GM19397 (cell line): Measurements from ENCODE around the gene MYO16.

Source experiments
- ATAC-seq: cut with Tn5 transposase; IDR thresholded peaks from one replicate; pipeline ENCODE4 v1.9.1; 2021; ENCODE audit warnings: mild to moderate bottlenecking, moderate library complexity; ENCODE audit not compliant: unreplicated experiment

MYO16 gene

GRCh38 chr13:109162248-109163036, 533.0 kb downstream of the MYO16 start:
- ATAC-seq, result peak; percentile 84

- no peak for ATAC-seq
Observed at GRCh38 chr13:109163037-109163379, 533.6 kb downstream of the MYO16 start.

- ATAC-seq, result no peak
Observed at GRCh38 chr13:109165417-109165904, 536.0 kb downstream of the MYO16 start.

DNA sequence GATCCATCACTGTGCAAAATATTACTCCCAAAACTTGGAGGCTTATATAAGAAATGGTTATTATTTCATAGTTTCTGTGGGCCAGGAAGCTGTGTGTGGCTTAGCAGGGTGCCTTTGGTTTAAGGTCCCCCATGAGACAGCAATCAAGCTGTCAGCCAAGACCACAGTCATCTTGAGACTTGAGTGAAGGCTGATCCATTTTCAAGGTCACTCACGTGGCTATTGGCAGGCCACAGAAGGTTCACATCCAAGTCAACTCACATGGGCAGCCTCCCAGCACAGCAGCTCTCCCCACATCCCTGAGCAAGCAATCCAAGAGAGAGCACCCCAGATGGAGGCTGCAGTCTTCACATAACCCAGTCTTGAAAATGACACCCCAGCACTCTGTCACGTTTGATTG, 537.4 kb downstream of the MYO16 start:
- peak; percentile 29 for ATAC-seq

DNA sequence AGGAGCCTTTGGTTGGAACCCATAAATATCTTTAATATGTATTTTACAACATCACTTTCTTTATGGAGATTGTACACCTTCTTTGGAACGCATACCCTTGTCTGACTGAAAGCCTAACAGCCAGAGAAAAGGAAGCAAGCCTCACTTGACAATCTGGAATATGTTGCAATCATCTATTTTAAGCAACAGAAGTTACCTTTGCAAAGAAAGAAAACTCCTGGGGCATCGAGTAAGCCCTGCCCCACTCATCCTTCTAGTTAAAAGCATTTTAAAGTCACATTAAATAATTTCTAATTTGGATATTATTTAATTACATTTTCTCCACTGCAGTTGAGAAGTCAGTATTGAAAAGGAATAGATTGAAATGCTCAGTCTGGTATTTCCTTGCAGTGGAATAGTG, 542.7 kb downstream of the MYO16 start:
- ATAC-seq, result no peak

GRCh38 chr13:109175666-109176065, 546.3 kb downstream of the MYO16 start:
- no peak for ATAC-seq

- ATAC-seq, result no peak
Observed at GRCh38 chr13:109180905-109181425, 551.6 kb downstream of the MYO16 start.

GRCh38 chr13:109182777-109183465, 553.5 kb downstream of the MYO16 start:
- no peak for ATAC-seq

DNA sequence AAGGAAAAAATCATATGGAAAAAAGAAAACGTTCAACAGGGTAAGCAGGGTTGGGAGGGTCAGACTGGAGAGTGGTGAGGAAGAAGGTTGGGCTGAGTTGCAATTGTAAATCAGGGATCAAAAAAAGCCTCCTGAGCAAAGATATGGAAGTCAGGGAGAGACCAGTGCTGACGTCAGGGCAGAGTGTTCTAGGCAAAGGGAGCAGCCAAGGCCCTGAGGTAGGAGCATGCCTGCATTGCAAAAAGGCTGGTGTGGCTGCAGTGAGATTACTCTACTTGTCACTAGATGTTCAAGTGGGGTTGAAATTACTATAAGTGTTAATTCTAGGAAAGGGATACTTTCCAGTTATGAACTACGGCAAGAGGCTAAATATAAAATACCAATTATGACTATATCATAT, 562.0 kb downstream of the MYO16 start:
- no peak for ATAC-seq

GRCh38 chr13:109192306-109192705, 562.9 kb downstream of the MYO16 start:
- no peak for ATAC-seq

DNA sequence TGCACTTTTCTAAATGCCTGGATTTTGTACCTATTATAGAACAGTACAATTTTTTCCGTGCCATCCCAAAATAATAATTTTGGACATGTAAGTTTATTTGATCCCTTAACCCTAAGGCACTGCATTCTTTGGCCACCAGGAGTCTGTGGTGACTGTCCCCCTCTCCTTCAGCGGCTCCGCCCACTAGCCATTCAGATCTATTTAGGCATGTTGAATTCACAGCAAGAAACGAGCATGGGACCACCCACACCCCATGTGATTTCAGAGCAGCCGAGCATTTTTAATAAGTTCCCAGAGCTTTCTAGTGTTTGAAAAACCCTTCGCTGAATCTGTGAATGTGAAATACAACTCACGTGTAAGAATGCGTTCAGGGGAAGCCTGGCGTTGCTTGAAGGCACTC, 567.5 kb downstream of the MYO16 start:
- no peak for ATAC-seq

- no peak for ATAC-seq
Observed at GRCh38 chr13:109198585-109198984, 569.2 kb downstream of the MYO16 start.

- ATAC-seq, result no peak
Observed at GRCh38 chr13:109199280-109199679, 569.9 kb downstream of the MYO16 start.

GRCh38 chr13:109200556-109200955, 571.1 kb downstream of the MYO16 start:
- no peak for ATAC-seq

DNA sequence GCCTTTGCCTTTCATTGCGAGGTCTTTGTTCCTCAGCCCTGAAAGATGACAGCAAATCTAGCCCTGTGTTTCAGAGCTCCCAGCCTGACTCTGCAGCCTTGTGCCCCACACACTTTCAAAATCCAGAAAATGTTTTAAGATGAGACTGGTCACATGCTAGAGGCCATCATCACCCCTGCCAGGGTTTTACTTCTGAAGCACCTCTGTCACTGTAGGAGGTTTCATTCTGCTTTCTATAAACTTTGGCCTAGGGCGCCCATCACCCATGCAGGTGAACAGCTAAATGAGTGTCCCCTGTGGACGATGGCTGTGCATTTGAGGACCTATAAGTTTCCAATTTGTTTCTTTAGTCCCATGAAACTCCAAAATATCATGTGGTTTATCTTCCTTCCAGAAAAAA, 574.2 kb downstream of the MYO16 start:
- no peak for ATAC-seq

DNA sequence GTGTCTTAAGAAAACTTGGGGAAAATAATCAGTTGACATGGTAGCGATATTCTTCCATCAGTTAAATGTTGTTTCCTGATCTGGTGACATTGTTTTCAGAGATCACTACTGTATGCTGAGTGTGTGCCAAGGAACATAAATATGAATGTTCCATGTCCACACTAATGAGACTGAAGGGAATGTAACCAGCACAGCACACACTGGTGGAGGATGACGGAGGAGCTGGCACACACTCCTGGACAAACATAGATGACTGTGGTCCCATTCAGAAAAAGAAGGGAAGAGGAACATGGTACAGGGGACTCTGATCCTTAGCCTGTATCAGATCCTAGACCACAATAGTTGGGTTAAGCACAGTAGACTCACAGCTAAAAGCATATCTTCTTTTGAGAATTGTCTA, 574.8 kb downstream of the MYO16 start:
- ATAC-seq, result no peak

DNA sequence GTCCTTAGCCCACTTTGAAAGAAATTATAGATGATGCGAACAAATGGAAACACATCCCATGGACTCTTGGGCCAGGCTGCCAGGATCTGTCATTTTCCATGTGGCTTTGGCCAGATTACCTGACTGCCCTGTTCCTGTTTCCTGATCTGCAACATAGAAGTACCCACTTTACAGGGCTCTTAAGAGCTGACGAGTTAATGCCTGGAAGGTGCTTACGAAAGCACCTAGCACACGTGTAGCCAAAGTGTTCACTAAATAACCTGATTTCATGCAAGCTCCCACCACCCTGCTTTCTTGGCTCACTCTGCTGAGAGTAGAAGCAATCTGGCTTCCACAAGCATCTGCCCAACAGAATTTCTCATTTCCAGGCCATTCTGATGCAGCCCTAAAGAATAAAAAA, 575.2 kb downstream of the MYO16 start:
- ATAC-seq, result no peak

GRCh38 chr13:109205315-109205714, 575.9 kb downstream of the MYO16 start:
- ATAC-seq, result no peak

- no peak for ATAC-seq
Observed at GRCh38 chr13:109206616-109207015, 577.2 kb downstream of the MYO16 start.

DNA sequence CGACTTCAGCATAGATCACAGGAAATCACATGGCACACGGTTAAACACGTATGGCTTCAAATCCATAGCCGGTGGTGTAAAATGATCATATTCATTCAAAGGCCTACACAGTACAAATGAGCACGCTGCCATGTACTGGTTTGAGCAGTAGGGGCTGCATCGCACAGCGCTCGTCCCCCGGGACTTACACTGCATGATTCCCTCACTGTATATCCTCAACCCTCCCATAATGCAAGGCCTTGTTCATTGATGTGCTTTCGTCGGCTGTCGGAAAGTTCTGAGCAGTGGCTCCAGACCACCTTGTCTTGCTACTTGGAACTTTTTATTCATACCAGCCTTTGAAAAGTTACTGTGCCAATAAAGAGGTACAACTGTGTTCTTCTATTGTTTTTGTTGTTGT, 578.2 kb downstream of the MYO16 start:
- no peak for ATAC-seq

DNA sequence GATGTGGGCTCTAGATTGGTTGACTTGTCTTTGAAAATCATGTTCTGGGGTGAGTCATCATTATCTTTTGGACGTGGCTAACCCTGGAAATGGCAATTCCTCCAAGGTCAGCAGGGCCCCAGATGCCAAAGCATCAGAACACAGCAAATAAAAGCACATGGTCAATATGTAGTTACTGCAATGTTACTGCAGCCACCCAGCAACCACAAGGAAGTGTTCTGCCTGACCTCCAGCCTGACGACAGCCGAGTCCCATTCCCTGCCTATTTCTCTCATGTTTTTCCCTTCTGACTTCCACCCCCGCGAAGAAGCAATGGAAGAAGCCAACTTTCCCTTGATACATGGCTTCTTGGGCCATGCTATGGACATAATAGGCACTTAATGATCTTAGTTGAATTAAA, 579.1 kb downstream of the MYO16 start:
- ATAC-seq, result no peak

DNA sequence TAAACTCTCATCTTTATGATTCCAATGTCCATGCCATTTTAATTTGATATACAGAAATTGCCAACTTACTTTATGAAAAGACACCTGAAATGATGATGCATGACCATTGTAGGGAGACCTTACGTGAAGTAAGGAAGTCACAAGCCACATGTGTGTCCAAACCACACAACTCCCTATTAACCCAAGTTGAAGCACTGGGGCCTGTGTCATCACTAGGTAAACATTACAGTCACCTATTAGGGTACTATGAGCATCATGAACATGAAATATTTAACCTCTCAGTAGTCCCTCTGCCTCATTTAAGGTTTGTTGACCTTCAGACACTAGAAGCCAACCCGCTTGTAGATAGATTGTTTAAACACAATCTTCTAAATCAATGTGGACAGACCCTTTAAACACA, 580.1 kb downstream of the MYO16 start:
- no peak for ATAC-seq
